Stimulated activated CD8-positive, alpha-beta memory T cell treated with anti-CD3 and anti-CD28 coated beads, Interleukin-15, amount 100 ng/mL, for 4 hours (primary cell): ENCODE results near the gene GNA12.
A peak's percentile ranks its signal among the peaks of the same experiment; 100 is the strongest.

Experiments used
- DNase-seq, 2 donors: peaks; one replicate each; pipeline ENCODE4 v3.0.0-alpha.2; 2020; ENCODE audit warnings: low read depth in 2 of 2

GNA12 gene, protein sequence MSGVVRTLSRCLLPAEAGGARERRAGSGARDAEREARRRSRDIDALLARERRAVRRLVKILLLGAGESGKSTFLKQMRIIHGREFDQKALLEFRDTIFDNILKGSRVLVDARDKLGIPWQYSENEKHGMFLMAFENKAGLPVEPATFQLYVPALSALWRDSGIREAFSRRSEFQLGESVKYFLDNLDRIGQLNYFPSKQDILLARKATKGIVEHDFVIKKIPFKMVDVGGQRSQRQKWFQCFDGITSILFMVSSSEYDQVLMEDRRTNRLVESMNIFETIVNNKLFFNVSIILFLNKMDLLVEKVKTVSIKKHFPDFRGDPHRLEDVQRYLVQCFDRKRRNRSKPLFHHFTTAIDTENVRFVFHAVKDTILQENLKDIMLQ

GRCh38 chr7:2844153-2845033 lies at the start of gene GNA12:
TSS of gene GNA12 (minus strand) at chr7:2844308. CDS start at chr7:2844161, 147 bp downstream.
- peak; percentile 95 to 96 for DNase-seq

- DNase-seq, result no peak
Observed at GRCh38 chr7:2893411-2893861, 49.3 kb upstream of the GNA12 start.

DNA sequence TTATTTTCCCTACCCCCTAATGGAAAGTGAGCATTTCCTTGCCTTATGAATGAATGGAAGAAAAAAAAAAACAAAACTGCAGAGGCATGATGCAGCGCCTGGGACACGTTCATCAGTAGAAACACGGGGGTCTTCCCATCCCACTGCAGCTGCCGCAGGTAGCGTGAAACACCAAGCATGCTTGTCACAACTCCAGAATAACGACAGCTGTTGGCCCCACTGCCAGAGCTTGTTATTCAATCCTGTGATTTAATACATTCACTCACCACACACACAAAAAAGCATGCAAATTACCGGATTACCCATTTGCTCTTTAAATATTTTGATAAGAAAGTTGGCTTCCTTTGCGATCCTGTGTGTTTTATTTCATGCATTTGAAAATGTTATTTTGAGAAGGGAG lies 48.4 kb upstream of the GNA12 start:
- no peak for DNase-seq

DNA sequence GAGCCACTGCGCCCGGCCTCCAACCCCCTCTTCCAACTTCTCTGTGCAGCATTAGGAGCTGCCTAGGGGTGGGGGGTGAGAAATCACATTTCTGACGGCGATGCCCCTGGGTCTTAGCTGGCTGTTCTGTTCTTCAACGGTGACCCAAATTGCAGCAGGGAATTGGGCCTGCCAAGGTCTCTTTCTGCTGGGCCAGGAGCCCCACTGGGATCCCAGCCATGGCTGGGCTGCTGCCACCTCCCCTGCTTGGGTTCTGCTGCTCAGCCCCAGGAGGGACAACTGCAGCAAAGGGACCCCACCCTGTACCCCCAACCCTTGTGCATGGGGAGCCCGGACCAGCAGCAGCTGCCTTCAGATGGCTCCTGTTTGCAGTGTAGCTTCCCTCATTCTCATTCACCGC lies 43.7 kb upstream of the GNA12 start:
- no peak for DNase-seq

DNA sequence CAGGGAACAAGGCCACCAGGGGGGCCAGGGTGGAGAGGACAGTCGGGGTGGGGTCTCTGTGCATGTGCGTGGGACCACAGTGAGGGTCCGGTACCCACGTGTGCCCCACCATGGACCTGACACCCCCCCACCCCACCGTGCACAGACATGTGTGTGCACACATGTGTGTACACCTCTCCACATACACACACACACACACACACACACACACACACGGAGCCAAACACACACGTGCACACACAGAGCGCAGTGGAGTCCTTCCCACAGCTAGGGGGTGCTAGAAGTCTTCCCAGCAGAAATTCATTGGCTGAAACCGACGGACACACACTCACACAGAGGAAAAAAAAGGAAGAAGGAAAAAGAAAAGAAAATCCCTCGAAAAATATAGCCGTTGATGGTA lies 42.8 kb upstream of the GNA12 start:
- DNase-seq, result no peak

GRCh38 chr7:2886391-2886790 lies 42.3 kb upstream of the GNA12 start:
- no peak for DNase-seq

DNA sequence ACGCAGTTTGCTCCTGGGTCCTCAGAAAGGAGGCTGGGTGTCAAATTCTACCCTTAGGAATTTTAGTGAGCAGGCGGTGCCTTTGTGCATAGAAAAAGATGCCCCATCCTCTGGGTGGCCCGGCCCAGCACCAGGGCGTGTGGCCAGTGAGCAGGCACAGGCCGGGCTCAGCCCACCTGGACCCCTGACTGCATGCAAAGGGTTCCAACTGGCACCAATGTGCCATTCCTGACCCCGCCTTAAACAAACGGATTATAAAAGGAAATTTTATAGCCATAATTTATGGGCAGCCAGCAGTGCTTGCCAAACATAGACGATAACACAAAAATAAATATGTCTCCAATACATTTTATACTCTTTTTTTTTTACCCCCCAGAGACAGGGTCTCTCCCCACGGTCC lies 40.1 kb upstream of the GNA12 start:
- no peak for DNase-seq

GRCh38 chr7:2883101-2883500 lies 39.0 kb upstream of the GNA12 start:
- no peak for DNase-seq

DNA sequence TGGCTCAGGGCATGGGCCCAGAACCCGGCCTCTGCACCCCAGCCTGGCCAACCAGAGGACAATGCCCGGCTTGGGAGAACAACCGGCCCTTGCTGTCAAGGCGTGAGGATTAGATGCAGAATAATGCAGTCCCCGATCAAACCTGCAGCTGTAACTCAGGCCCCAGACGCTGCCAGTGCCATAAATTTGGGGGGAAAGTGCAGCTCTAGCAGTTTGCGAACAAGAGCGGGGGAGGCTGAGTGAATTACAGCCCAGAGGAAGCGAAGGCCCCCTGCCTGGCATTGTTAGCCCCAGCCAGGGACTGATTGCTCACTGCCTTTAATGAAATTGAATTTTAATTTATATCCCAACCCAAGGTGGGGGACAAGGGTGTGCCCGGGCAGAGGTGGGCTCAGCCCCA lies 38.0 kb upstream of the GNA12 start:
- no peak for DNase-seq

DNA sequence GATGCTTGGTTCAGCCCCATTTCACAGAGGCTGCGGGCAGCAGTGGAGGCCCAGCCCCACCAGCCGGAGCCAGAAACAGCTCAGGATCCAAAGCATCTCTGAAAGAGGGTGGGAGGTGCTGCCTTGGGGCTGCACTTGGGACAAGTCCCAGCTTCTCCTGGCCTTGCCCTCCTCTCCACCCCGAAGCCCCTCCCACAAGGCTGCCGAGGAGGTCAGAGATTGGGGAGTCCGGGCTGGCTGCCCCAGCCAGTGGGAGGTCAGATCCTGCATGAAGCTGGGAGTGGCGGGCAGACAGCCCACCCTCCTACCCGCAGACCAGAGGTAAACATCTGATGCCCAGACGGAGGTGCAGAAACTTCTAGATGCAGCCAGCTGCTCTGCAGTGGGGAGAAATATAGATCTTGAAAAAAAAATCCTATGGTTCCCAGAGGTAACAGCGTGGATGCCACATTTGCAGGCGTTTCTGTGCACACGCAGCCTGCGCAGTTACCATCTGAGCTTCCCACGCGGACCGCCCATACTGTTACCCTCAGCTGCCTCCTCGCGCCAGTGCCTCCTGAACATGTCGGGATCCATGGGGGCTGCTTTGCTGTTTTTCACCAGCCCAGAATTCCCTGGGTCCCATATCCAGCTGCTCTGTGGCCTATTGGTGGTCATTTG lies 36.9 kb upstream of the GNA12 start:
- DNase-seq, result no peak

- no peak for DNase-seq
Observed at GRCh38 chr7:2880051-2880450, 35.9 kb upstream of the GNA12 start.

- DNase-seq, result no peak
Observed at GRCh38 chr7:2879354-2879753, 35.2 kb upstream of the GNA12 start.

DNA sequence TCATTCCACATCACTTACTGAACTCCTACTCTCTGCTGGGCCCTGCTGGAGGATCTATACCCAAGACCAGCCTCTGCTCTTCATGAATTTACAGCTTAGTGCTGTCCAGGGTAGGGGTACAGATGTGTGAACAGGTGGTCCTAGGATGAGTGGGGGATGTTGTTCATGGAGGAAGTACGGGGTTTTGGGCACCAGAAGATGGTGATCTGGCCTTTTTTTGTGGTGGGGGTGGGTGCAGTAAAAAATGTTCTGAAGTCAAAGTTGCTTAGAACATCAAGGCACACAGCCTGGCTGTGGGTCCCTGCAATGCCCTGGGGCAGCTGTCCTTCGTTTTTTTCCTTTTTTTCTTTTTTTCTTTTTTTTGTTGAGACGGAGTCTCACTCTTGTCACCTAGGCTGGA lies 34.2 kb upstream of the GNA12 start:
- DNase-seq, result no peak

DNA sequence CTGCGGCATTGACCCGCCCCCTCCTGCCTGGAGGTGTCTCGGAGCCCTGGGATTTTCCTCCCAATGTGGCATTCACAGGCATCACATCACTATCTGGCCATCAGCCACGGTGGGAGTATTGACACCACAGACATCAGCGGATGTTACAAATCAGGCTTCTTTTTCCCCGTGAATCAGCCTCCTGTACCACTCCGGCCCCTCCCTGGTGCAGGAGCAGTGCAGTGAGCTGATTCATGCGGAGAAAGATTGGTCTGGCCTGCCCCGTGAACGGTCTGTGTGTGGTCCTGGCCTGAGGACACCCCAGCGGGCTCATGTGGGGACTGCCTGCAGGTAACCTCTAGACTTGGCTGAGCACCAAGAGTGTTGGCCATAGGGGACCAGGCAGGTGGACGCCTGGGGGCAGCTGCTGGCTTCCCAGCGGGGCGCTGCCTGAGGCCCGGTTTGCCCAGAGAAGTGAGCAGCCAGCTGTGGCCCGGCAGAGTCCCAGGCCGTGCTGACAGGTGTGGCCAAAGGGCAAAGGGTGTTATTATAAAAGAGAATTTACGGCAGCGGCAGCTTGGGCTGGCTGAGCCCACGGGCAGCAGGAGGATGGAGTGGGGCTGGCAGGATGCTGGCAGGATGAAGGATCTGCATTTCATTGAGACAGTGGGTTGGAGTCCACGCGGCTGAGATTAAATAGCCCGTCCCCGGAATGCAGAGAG lies 32.1 kb upstream of the GNA12 start:
- no peak for DNase-seq

DNA sequence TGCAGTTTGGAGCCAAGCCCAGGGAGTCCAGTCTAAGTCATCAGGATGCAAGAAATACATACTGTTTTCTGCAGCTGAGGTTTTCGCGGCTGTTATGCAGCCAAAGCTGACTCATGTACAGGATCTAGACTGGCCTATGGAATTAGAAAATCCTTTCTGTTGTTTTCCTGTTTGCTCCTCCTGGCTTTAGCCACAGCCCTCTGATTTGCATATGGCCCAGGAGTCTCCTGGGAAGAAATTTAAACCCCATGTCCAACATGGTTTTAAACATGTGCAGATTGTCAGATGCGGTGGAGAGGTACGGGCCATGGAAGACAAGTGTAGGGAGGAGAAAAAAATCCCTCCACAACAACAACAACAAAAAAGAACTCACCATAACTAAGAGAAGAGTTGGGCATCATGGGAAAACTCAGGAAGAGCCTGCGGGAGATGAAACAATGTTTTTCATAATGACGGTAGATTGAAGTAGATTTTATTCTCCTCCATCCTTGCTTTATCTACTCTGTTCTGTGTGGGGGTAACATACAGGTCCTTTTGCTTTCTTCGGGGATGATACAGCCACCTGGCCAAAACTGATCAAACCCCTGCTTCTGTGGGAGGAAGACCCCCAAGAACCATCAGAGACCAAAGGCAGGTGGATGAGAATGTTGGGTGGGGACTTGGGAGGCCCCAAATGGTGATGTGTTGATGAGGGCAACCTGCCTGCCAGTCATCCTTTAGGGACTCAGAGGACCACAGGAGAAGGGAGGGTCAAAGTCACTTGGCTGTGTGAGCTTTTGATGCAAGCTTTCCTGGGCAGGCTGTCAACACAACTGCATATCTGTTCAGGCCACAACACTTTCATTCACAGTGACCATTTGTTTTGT lies 29.8 kb upstream of the GNA12 start:
- no peak for DNase-seq

- no peak for DNase-seq
Observed at GRCh38 chr7:2873146-2873545, 29.0 kb upstream of the GNA12 start.

DNA sequence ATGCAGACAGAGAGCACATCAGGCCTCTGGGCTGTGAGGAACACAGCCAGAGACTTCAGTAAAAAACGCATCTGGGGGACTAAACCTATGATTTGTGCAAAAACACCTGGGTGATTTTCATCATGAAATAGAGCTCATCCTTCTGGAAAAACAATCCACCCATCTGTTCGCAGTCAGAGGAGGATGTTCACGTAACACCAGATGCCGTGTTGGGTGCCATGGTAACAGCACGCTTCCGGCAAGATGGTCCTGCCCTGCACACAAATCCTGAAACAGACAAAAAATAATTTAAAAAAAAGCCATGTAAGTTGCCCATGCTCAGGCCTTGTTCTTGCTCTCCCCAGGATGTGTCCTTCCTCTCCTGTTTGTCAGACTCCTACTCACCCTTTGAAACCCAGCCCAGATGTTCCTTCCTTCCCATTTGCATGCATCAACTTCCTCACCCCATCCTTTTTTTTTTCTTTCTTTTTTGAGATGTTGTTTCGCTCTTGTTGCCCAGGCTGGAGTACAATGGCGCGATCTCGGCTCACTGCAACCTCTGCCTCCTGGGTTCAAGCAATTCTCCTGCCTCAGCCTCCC lies 28.3 kb upstream of the GNA12 start:
- no peak for DNase-seq

GRCh38 chr7:2870471-2870931 lies 26.4 kb upstream of the GNA12 start:
- DNase-seq, result no peak

DNA sequence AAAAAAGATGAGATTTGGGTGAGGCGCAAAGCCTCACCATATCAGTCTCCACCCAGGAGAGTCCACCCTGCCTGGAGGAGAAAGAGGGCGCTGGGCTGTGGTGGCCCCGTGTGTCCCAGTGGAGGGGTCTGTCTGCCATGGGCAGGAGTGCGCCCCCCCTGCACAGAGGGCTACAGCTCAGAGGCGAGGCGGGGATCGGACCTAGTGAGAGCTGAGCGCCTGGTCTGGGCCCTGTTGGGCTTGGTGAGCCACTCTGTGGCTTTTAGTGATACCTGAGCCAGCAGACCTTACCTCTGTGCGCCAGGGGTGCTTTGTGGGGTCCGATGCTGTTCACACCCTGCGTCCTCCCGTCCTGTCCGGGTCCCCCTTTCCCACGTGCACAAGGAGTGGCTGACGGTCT lies 25.9 kb upstream of the GNA12 start:
- DNase-seq, result no peak

DNA sequence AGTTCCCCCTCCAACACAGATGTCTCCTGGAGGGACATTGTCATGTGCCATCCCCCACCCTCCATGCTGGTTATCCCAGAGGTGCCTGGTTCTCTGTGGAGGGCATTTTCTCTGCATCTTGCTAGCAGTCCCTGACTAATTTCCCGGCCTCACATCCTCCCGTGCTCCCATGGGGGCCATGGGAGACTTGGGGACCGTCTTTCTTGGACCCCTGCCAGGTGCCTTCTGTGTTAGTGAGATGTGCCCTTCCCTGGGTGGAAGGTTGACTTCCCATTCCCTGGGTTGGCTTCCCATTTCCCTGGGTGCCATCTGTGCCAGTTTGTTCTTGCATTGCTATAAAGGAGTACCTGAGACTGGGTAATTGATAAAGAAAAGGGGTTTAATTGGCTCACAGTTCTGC lies 22.5 kb upstream of the GNA12 start:
- DNase-seq, result no peak
